ENCODE data around the gene ZYG11B.

DNA sequence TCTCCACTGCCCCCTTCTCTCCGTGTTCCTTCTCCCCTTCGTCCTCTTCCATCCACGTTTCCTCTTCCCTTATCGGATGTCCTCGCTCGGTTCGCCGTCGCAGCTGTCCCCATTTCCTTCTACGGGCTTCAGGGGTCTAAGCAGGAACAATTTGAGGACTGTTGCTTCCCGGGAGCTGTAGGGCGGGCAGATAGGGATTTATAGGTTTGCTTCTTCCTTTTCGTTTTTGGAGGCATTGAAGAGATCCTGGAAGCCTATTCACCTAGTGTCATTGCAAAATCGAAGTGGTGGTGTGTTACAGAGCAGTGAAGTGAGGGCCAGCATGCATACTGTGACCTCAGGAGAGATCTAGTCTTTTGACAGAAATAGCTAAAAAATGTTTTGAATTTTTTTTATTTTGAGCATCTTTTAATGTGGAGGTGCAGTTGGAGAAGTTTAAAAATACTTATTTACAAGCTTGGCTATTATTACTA is 897 bp downstream of the ZYG11B start:
- TF ChIP-seq, protein P1, sequence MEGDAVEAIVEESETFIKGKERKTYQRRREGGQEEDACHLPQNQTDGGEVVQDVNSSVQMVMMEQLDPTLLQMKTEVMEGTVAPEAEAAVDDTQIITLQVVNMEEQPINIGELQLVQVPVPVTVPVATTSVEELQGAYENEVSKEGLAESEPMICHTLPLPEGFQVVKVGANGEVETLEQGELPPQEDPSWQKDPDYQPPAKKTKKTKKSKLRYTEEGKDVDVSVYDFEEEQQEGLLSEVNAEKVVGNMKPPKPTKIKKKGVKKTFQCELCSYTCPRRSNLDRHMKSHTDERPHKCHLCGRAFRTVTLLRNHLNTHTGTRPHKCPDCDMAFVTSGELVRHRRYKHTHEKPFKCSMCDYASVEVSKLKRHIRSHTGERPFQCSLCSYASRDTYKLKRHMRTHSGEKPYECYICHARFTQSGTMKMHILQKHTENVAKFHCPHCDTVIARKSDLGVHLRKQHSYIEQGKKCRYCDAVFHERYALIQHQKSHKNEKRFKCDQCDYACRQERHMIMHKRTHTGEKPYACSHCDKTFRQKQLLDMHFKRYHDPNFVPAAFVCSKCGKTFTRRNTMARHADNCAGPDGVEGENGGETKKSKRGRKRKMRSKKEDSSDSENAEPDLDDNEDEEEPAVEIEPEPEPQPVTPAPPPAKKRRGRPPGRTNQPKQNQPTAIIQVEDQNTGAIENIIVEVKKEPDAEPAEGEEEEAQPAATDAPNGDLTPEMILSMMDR (IDR thresholded peaks at IDR 0.05): no peak
- no peak for TF ChIP-seq POLR2A (IDR thresholded peaks at IDR 0.05)
